ENCODE data around the gene DNASE1L3.

DNASE1L3 gene

DNA sequence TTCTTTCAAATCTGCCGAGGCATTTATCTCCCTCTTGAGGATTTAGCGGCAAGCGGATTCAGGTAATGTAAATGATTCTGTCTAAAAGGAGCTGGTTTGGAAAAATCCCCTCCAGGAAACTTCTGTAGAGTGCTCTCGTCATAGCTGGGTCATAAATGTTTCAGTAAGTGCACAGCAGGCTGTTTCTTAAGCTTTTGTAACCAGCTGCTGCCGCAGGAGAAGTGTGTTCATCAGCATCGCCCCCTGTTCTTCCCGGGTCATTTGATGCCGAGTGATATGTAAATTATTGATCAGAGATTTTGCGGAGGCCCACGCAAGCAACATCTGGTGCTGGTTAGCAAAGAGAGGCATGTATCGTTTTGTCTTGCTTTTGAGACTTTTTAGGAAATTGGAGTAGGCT lies 53.1 kb downstream of the DNASE1L3 start:
- DNase-seq: no peak

- no peak for DNase-seq
These were observed 54.9 kb downstream of the DNASE1L3 start for GRCh38 chr3:58155838-58156237.

DNA sequence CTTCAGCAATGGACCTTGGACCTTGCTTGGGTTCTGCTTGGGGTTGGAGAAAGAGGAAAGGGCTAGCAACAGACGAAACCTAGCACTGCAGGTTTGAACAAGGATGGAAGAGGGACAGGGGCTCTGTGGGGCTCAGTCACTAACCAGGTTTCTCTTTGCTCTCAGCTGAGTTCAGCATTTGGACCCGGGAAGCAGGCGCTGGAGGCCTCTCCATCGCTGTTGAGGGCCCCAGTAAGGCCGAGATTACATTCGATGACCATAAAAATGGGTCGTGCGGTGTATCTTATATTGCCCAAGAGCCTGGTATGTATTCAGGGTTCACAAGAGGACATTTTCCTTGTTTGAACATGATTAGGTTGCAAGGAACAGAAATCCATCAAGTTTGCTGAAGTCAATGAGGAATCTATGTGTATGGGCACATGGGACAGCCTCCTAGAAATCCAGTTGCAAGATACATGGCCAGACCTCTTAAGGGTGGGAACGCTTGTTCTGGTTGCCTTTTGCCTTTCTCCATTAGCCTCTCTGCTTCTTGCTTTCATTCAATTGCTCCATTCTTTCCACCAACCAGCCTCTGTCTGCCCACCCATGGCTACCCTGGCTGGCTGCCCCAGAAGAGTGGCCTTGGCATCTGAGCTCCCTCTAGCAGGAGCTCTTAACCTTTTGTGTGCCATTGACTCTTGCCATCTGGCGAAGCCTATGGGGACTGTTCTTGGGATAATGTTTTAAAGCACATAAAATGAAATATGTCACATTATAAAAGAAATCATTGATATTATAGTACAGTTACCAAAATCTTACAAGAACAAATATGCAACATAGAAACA lies 55.9 kb downstream of the DNASE1L3 start:
- DNase-seq: no peak

GRCh38 chr3:58153371-58153770 lies 57.4 kb downstream of the DNASE1L3 start:
- no peak for DNase-seq

DNA sequence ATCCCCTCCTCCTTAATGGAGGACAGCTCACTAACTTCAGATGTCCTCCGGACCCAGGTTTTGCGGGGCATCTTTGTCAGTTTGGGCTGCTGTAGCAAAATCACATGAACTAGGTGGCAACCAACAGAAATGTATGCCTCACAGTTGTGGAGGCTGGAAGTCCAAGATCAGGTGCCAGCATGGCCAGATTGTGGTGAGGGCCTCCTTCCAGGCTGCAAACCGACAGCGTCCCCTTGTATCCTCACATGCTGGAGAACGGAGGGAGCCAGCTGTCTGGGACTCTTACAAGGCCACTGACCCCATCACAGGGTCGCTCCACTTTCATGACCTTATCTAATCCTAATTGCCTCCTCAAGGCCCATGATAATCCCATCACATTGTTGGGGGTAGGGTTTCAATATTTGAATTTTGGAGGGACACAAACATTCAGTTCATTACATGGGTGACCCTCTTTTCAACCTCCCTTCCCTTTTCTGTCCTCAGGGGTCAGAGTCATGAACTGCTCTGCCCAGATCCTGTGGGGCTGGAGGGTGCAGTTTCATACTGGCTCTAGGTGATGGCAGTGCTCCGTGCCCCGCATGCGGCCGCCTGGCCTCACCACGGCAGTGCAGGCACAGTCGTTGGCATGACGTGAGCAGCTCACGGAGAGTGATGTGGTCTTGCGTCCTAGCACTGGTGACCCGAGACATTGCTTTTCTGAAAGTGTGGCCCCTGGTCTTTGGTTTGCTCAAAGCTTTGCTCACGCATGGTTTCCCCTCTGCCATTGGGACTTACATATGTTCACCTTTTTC lies 58.4 kb downstream of the DNASE1L3 start:
- no peak for DNase-seq

GRCh38 chr3:58151637-58152036 lies 59.1 kb downstream of the DNASE1L3 start:
- DNase-seq: no peak

DNA sequence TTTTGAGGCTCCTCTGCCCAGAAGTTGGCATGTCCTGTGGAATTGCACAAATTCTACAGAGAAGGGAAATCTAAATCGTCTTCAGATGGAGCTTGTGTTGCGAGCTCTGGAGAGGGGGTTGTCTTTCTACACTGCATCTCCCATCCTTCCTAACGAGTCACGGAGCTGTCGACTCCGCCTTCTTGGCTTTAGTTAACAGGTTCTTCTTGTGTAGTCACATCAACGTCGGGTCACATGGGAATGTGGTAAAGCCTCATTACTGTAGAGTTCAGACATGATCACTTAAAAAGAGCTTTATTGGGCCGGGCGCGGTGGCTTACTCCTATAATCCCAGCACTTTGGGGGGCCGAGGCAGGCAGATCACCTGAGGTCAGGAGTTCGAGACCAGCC lies 60.0 kb downstream of the DNASE1L3 start:
- DNase-seq: peak; percentile 43

- no peak for DNase-seq
These were observed 60.5 kb downstream of the DNASE1L3 start for GRCh38 chr3:58150130-58150809.

- DNase-seq: no peak
These were observed 62.7 kb downstream of the DNASE1L3 start for GRCh38 chr3:58148049-58148448.

- DNase-seq: no peak
These were observed 66.1 kb downstream of the DNASE1L3 start for GRCh38 chr3:58144478-58145325.

DNA sequence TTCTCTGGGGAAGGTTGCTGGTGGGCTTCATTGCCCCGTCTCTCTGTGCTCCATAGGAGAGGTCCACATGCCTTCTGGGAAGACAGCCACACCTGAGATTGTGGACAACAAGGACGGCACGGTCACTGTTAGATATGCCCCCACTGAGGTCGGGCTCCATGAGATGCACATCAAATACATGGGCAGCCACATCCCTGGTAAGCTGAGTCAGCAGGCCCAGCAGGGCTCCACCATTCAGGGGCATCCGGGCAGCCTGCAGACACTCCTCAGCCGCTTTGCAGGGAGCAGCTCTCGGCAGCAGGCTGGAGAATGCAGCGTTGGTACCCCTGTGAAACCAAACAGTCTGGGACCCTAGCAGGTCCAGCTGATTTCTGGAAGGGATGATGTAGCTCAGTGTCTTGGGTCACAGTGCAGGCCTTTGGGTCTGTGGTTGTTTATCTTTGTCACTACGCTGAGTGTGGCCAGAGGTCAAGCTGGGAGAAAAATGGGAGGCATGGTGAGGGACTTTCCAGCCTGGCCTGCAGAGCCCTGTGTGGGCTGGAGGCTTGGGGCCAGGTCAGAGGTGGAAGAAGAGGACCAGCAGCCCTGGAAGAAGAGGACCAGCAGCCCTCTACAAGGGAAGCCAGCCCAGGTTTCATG lies 67.2 kb downstream of the DNASE1L3 start:
- DNase-seq: no peak
